Measurements from ENCODE around the gene AP3B1. TPM values are rescaled to one million over a fixed set of nuclear protein-coding genes. Genes with fewer than 3 reads are reported as not detected.

The AP3B1 gene
- total and polyA plus RNA-seq, 4 donors, result 26.4 to 50.4 (median 33.3) TPM

GRCh38 chr5:78293851-78294247, 649 bp downstream of the AP3B1 start:
- Histone ChIP-seq H3K27ac (ENCODE audit: low read depth in 1 of 2, low read length in 1 of 2) (peak overlapping the region; percentile 96), H3K9me3 (ENCODE audit: control insufficient read depth in 4 of 4, insufficient read depth in 3 of 4, low read length in 3 of 4) (no peaks in the 10 kb centered on the region), H3K4me1 (ENCODE audit: control insufficient read depth in 5 of 5, insufficient read depth in 5 of 5, low read length in 5 of 5) (peaks cover 0 to 13% (median 6%) of the 10 kb centered on the region in 5 donors), H3K36me3 (ENCODE audit: control insufficient read depth in 4 of 4, insufficient read depth in 4 of 4, low read length in 4 of 4) (no peaks in the 10 kb centered on the region), H3K4me3 (peak overlapping the region; percentile 89), H3K27me3 (ENCODE audit: control insufficient read depth in 3 of 3, insufficient read depth in 3 of 3, low read length in 2 of 3) (peaks cover 0 to 17% (median 7%) of the 10 kb centered on the region in 3 donors), H3K9ac (ENCODE audit: insufficient read depth in 1 of 2, low read length in 2 of 2) (peak overlapping the region; percentile 85 to 93)
- ATAC-seq (ENCODE audit: insufficient read depth, low FRiP score) (no peak), DNase-seq (peak in 2 of 3 donors; percentile 56 to 61)
- TF ChIP-seq CTCF (IDR thresholded peaks at IDR 0.05; ENCODE audit: control extremely low read depth, extremely low read depth), result no peak
- WGBS, 2 donors, result 0 to 1% methylated on average over 6 of the region's 6 CpGs

- Histone ChIP-seq H3K27me3 (ENCODE audit: control insufficient read depth in 3 of 3, insufficient read depth in 3 of 3, low read length in 2 of 3) (peaks cover 0 to 8% (median 4%) of the 10 kb centered on the region in 3 donors), H3K4me1 (ENCODE audit: control insufficient read depth in 5 of 5, insufficient read depth in 5 of 5, low read length in 5 of 5) (peaks cover 0 to 13% (median 6%) of the 10 kb centered on the region in 5 donors), H3K9ac (ENCODE audit: insufficient read depth in 1 of 2, low read length in 2 of 2) (no peak overlapping the region), H3K4me3 (no peak overlapping the region), H3K9me3 (ENCODE audit: control insufficient read depth in 4 of 4, insufficient read depth in 3 of 4, low read length in 3 of 4) (no peaks in the 10 kb centered on the region), H3K27ac (ENCODE audit: low read depth in 1 of 2, low read length in 1 of 2) (no peak overlapping the region), H3K36me3 (ENCODE audit: control insufficient read depth in 4 of 4, insufficient read depth in 4 of 4, low read length in 4 of 4) (no peaks in the 10 kb centered on the region)
- WGBS, 2 donors, result 83 to 85% methylated on average over 2 of the region's 2 CpGs
- TF ChIP-seq CTCF (IDR thresholded peaks at IDR 0.05; ENCODE audit: control extremely low read depth, extremely low read depth), result no peak
- ATAC-seq (ENCODE audit: insufficient read depth, low FRiP score), result no peak
- no peak for DNase-seq
These were observed 2.8 kb downstream of the AP3B1 start for GRCh38 chr5:78291687-78292086.

GRCh38 chr5:78289911-78290310, 4.6 kb downstream of the AP3B1 start:
- Histone ChIP-seq H3K27ac (ENCODE audit: low read depth in 1 of 2, low read length in 1 of 2) (no peak overlapping the region), H3K4me3 (no peak overlapping the region), H3K4me1 (ENCODE audit: control insufficient read depth in 5 of 5, insufficient read depth in 5 of 5, low read length in 5 of 5) (peaks cover 0 to 9% (median 2%) of the 10 kb centered on the region in 5 donors), H3K27me3 (ENCODE audit: control insufficient read depth in 3 of 3, insufficient read depth in 3 of 3, low read length in 2 of 3) (no peaks in the 10 kb centered on the region), H3K9ac (ENCODE audit: insufficient read depth in 1 of 2, low read length in 2 of 2) (no peak overlapping the region), H3K9me3 (ENCODE audit: control insufficient read depth in 4 of 4, insufficient read depth in 3 of 4, low read length in 3 of 4) (no peaks in the 10 kb centered on the region), H3K36me3 (ENCODE audit: control insufficient read depth in 4 of 4, insufficient read depth in 4 of 4, low read length in 4 of 4) (no peaks in the 10 kb centered on the region)
- DNase-seq, result no peak
- TF ChIP-seq CTCF (IDR thresholded peaks at IDR 0.05; ENCODE audit: control extremely low read depth, extremely low read depth), result no peak
- ATAC-seq (ENCODE audit: insufficient read depth, low FRiP score), result no peak
- 38 to 69% methylated on average over 2 of the region's 2 CpGs for WGBS, 2 donors

GRCh38 chr5:78288246-78288645, 6.3 kb downstream of the AP3B1 start:
- no peaks in the 10 kb centered on the region for H3K27me3 ChIP-seq (ENCODE audit: control insufficient read depth in 3 of 3, insufficient read depth in 3 of 3, low read length in 2 of 3)
- H3K27ac ChIP-seq (ENCODE audit: low read depth in 1 of 2, low read length in 1 of 2), result no peak overlapping the region
- TF ChIP-seq CTCF (IDR thresholded peaks at IDR 0.05; ENCODE audit: control extremely low read depth, extremely low read depth), result no peak
- H3K4me3 ChIP-seq, result no peak overlapping the region
- 95 to 97% methylated on average over 3 of the region's 3 CpGs for WGBS, 2 donors
- no peak overlapping the region for H3K9ac ChIP-seq (ENCODE audit: insufficient read depth in 1 of 2, low read length in 2 of 2)
- no peaks in the 10 kb centered on the region for H3K36me3 ChIP-seq (ENCODE audit: control insufficient read depth in 4 of 4, insufficient read depth in 4 of 4, low read length in 4 of 4)
- no peak for DNase-seq
- no peak for ATAC-seq (ENCODE audit: insufficient read depth, low FRiP score)
- no peaks in the 10 kb centered on the region for H3K9me3 ChIP-seq (ENCODE audit: control insufficient read depth in 4 of 4, insufficient read depth in 3 of 4, low read length in 3 of 4)
- peaks cover 0 to 4% (median 2%) of the 10 kb centered on the region in 5 donors for H3K4me1 ChIP-seq (ENCODE audit: control insufficient read depth in 5 of 5, insufficient read depth in 5 of 5, low read length in 5 of 5)
